HL-60 (cell line): ENCODE results near the gene FHL1.

ENCODE experiments used
- POLR2AphosphoS5 ChIP-seq: IDR thresholded peaks from 2 replicates; pipeline ENCODE4 v1.6.1; 2012; ENCODE audit warnings: low read depth
- SPI1 ChIP-seq: IDR thresholded peaks from 2 replicates; pipeline ENCODE4 v1.6.1; 2012; ENCODE audit warnings: low read depth, mild to moderate bottlenecking, borderline replicate concordance
- TF ChIP-seq, protein P1 (sequence below): IDR thresholded peaks from one replicate; pipeline ENCODE4 v1.5.1; 2011; ENCODE audit warnings: low read length, control low read depth, inconsistent platforms; ENCODE audit not compliant: insufficient read depth
- TF ChIP-seq, protein P2 (sequence below): IDR thresholded peaks from 2 replicates; pipeline ENCODE4 v1.6.1; 2012; ENCODE audit warnings: low read depth; ENCODE audit not compliant: insufficient replicate concordance

DNA sequence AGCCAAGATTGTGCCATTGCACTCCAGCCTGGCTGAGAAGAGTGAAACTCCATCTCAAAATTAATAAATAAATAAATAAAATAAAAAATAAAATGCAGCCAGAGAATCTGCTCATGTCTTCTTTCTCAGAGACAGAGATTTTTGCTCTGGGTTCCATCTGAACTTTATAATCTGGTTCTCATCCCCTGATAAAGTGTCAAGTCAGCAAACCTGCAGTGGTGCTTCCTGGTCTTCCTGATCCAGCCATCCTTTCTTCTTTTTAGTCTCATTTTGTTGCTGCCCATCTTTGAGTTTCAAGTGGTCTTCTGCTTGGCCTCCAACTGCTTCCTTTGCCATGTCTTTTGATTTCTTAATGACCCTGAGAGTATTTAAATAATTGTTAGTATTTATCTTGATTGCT, 79.7 kb downstream of the FHL1 start:
- TF ChIP-seq POLR2AphosphoS5 (no peak), SPI1 (no peak)
- TF ChIP-seq, protein P1, sequence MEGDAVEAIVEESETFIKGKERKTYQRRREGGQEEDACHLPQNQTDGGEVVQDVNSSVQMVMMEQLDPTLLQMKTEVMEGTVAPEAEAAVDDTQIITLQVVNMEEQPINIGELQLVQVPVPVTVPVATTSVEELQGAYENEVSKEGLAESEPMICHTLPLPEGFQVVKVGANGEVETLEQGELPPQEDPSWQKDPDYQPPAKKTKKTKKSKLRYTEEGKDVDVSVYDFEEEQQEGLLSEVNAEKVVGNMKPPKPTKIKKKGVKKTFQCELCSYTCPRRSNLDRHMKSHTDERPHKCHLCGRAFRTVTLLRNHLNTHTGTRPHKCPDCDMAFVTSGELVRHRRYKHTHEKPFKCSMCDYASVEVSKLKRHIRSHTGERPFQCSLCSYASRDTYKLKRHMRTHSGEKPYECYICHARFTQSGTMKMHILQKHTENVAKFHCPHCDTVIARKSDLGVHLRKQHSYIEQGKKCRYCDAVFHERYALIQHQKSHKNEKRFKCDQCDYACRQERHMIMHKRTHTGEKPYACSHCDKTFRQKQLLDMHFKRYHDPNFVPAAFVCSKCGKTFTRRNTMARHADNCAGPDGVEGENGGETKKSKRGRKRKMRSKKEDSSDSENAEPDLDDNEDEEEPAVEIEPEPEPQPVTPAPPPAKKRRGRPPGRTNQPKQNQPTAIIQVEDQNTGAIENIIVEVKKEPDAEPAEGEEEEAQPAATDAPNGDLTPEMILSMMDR: no peak
- TF ChIP-seq, protein P2, sequence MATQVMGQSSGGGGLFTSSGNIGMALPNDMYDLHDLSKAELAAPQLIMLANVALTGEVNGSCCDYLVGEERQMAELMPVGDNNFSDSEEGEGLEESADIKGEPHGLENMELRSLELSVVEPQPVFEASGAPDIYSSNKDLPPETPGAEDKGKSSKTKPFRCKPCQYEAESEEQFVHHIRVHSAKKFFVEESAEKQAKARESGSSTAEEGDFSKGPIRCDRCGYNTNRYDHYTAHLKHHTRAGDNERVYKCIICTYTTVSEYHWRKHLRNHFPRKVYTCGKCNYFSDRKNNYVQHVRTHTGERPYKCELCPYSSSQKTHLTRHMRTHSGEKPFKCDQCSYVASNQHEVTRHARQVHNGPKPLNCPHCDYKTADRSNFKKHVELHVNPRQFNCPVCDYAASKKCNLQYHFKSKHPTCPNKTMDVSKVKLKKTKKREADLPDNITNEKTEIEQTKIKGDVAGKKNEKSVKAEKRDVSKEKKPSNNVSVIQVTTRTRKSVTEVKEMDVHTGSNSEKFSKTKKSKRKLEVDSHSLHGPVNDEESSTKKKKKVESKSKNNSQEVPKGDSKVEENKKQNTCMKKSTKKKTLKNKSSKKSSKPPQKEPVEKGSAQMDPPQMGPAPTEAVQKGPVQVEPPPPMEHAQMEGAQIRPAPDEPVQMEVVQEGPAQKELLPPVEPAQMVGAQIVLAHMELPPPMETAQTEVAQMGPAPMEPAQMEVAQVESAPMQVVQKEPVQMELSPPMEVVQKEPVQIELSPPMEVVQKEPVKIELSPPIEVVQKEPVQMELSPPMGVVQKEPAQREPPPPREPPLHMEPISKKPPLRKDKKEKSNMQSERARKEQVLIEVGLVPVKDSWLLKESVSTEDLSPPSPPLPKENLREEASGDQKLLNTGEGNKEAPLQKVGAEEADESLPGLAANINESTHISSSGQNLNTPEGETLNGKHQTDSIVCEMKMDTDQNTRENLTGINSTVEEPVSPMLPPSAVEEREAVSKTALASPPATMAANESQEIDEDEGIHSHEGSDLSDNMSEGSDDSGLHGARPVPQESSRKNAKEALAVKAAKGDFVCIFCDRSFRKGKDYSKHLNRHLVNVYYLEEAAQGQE: no peak
